ENCODE results near the gene CCT6A. TPM values are rescaled to one million over a fixed set of nuclear protein-coding genes. Genes with fewer than 3 reads are reported as not detected.
A peak's percentile ranks its signal among the peaks of the same experiment; 100 is the strongest.
"Not testable (repeated sequence)": the region's sequence is repeated elsewhere in the genome, so short reads cannot be mapped to it uniquely, and the experiment has no call there.

Gene CCT6A, protein sequence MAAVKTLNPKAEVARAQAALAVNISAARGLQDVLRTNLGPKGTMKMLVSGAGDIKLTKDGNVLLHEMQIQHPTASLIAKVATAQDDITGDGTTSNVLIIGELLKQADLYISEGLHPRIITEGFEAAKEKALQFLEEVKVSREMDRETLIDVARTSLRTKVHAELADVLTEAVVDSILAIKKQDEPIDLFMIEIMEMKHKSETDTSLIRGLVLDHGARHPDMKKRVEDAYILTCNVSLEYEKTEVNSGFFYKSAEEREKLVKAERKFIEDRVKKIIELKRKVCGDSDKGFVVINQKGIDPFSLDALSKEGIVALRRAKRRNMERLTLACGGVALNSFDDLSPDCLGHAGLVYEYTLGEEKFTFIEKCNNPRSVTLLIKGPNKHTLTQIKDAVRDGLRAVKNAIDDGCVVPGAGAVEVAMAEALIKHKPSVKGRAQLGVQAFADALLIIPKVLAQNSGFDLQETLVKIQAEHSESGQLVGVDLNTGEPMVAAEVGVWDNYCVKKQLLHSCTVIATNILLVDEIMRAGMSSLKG
- polyA plus RNA-seq (2013, experiment 1 of 2) = 297 TPM
- 273 TPM for polyA plus RNA-seq (2013, experiment 2 of 2)

GRCh38 chr7:56051339-56052191 is at the start of gene CCT6A, which contains the start of gene PSPH:
Gene CCT6A (plus strand): TSS chr7:56051765. CDS start chr7:56051849, 84 bp downstream.
Gene PSPH (minus strand): TSS chr7:56051444. CDS start chr7:56021212, 30,232 bp downstream.
- H3K27me3 ChIP-seq (ENCODE audit: insufficient read depth, low read length) = no peaks in the 10 kb centered on the region
- peaks cover 9% of the 10 kb centered on the region for H3K4me1 ChIP-seq (ENCODE audit: insufficient read depth, low read length)
- WGBS = under 1% methylated on average over 97 of the region's 97 CpGs
- H3K9me3 ChIP-seq (ENCODE audit: insufficient read depth, low read depth, low read length) = no peaks in the 10 kb centered on the region
- H3K27ac ChIP-seq (ENCODE audit: low read depth, low read length) = peak within 1 kb of the TSS; percentile 99
- H3K4me3 ChIP-seq (ENCODE audit: low read length) = peak within 1 kb of the TSS; percentile 79
- H3K9ac ChIP-seq (ENCODE audit: low read depth, low read length) = peak within 1 kb of the TSS; percentile 100
- peaks cover 45% of the 10 kb centered on the region for H3K36me3 ChIP-seq (ENCODE audit: insufficient read depth, low read length)

DNA sequence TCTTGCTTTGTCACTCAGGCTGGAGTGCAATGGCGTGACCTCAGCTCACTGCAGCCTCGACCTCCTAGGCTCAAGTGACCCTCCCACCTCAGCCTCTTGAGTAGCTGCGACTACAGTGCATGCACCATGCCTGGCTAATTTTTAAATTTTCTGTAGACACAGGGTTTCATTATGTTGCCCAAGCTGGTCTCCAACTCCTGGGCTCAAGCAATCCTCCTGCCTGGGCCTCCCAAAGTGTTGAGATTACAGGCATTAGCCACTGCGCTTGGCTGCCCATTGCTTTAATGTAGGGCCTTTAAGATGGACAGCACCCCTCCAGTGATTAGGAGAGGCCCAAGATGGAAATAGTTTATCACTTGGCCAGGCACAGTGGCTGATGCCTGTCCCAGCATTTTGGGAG is 47.8 kb upstream of the CCT6A start:
- no peak overlapping the region for H3K4me3 ChIP-seq (ENCODE audit: low read length)
- WGBS = 93% methylated on average over 4 of the region's 4 CpGs
- no peaks in the 10 kb centered on the region for H3K4me1 ChIP-seq (ENCODE audit: insufficient read depth, low read length)
- H3K27ac ChIP-seq (ENCODE audit: low read depth, low read length) = no peak overlapping the region
- H3K27me3 ChIP-seq (ENCODE audit: insufficient read depth, low read length) = no peaks in the 10 kb centered on the region
- H3K9ac ChIP-seq (ENCODE audit: low read depth, low read length) = no peak overlapping the region
- H3K36me3 ChIP-seq (ENCODE audit: insufficient read depth, low read length) = peaks cover 13% of the 10 kb centered on the region
- H3K9me3 ChIP-seq (ENCODE audit: insufficient read depth, low read depth, low read length) = no peaks in the 10 kb centered on the region

DNA sequence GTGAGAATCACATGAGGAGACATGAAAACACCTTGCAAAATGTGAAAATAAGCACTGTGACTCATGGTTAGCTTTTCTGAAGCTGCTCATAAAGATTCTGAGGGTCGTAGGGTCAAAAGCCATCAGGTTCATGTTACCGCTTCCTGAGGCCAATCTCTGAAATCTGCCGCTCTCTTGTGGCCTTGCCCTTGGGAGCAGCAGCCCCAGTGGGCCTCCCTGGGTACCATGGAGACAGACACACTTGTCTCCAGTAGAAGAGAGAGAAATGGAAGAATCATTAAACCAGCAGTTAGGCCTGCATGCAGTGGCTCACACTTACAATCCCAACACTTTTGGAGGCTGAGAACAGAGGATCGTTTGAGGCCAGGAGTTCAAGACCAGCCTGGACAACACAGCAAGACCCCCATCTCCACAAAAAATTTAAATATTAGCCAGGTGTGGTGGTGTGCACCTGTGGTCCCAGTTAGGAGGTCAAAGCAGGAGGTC is 44.4 kb upstream of the CCT6A start:
- Histone ChIP-seq H3K9me3 (ENCODE audit: insufficient read depth, low read depth, low read length) (no peaks in the 10 kb centered on the region), H3K27me3 (ENCODE audit: insufficient read depth, low read length) (no peaks in the 10 kb centered on the region), H3K4me3 (ENCODE audit: low read length) (no peak overlapping the region), H3K36me3 (ENCODE audit: insufficient read depth, low read length) (peaks cover 20% of the 10 kb centered on the region), H3K27ac (ENCODE audit: low read depth, low read length) (no peak overlapping the region), H3K4me1 (ENCODE audit: insufficient read depth, low read length) (no peaks in the 10 kb centered on the region), H3K9ac (ENCODE audit: low read depth, low read length) (no peak overlapping the region)
- 93% methylated on average over 4 of the region's 4 CpGs for WGBS

DNA sequence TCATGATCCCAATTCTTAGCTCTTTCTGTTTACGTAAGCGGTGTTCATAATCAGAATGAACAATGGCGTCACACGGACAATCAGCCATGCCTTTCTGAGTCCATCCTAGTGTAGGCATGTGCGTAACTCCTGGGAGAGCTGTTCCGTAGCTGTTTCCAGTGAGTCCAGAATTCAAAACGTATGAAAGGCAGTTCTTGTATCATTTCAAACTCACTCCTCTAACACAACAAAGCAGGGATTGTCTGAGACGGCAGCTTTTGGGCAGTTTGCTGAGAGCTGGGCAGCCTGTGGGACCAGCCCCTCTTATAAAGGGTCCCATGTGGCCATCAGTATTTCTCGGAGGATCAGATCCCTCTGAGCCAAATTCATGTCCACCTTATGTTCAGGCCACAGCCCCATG is 43.7 kb upstream of the CCT6A start:
- Histone ChIP-seq H3K27me3 (ENCODE audit: insufficient read depth, low read length) (no peaks in the 10 kb centered on the region), H3K4me3 (ENCODE audit: low read length) (no peak overlapping the region), H3K9ac (ENCODE audit: low read depth, low read length) (no peak overlapping the region), H3K4me1 (ENCODE audit: insufficient read depth, low read length) (no peaks in the 10 kb centered on the region), H3K9me3 (ENCODE audit: insufficient read depth, low read depth, low read length) (no peaks in the 10 kb centered on the region), H3K27ac (ENCODE audit: low read depth, low read length) (no peak overlapping the region), H3K36me3 (ENCODE audit: insufficient read depth, low read length) (peaks cover 26% of the 10 kb centered on the region)
- WGBS = 93% methylated on average over 9 of the region's 9 CpGs

GRCh38 chr7:56009695-56010094 is 41.9 kb upstream of the CCT6A start:
- no peaks in the 10 kb centered on the region for H3K4me1 ChIP-seq (ENCODE audit: insufficient read depth, low read length)
- no peaks in the 10 kb centered on the region for H3K9me3 ChIP-seq (ENCODE audit: insufficient read depth, low read depth, low read length)
- 95% methylated on average over 7 of the region's 7 CpGs for WGBS
- H3K4me3 ChIP-seq (ENCODE audit: low read length) = no peak overlapping the region
- H3K36me3 ChIP-seq (ENCODE audit: insufficient read depth, low read length) = peaks cover 43% of the 10 kb centered on the region
- H3K27me3 ChIP-seq (ENCODE audit: insufficient read depth, low read length) = no peaks in the 10 kb centered on the region
- no peak overlapping the region for H3K27ac ChIP-seq (ENCODE audit: low read depth, low read length)
- H3K9ac ChIP-seq (ENCODE audit: low read depth, low read length) = 0 out of 2 replicates have a peak overlapping the region, but pooled peaks have one; percentile 40

DNA sequence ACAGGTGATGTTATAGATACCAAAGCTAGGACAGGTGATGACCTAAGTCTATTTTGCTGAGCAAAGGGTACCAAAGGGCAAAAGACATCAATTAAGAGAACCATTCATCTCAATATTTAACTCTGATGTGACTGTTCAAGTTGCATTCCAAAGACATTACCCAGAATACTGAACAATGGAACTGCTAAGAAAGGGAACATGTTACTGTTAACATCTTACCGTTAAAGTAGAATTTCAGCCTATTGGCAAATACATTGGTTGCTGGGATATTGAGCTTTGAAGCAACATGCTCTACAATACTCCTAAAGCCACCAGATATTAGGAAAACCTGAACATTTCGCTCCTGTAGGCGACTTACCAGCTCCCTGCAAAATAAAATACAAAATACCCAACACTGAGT is 34.5 kb upstream of the CCT6A start:
- not testable (repeated sequence) for H3K27me3 ChIP-seq (ENCODE audit: insufficient read depth, low read length); H3K27ac ChIP-seq (ENCODE audit: low read depth, low read length); H3K4me3 ChIP-seq (ENCODE audit: low read length); H3K4me1 ChIP-seq (ENCODE audit: insufficient read depth, low read length); H3K9ac ChIP-seq (ENCODE audit: low read depth, low read length); H3K9me3 ChIP-seq (ENCODE audit: insufficient read depth, low read depth, low read length)
- 100% methylated on average over 1 of the region's 3 CpGs for WGBS
- H3K36me3 ChIP-seq (ENCODE audit: insufficient read depth, low read length) = peaks cover 80% of the 10 kb centered on the region

- Histone ChIP-seq H3K4me3 (ENCODE audit: low read length) (no peak overlapping the region), H3K27ac (ENCODE audit: low read depth, low read length) (no peak overlapping the region), H3K27me3 (ENCODE audit: insufficient read depth, low read length) (no peaks in the 10 kb centered on the region), H3K9ac (ENCODE audit: low read depth, low read length) (no peak overlapping the region), H3K4me1 (ENCODE audit: insufficient read depth, low read length) (no peaks in the 10 kb centered on the region), H3K9me3 (ENCODE audit: insufficient read depth, low read depth, low read length) (no peaks in the 10 kb centered on the region), H3K36me3 (ENCODE audit: insufficient read depth, low read length) (peaks cover 65% of the 10 kb centered on the region)
- 95% methylated on average over 9 of the region's 9 CpGs for WGBS
These were observed 32.1 kb upstream of the CCT6A start for GRCh38 chr7:56019501-56019900.

DNA sequence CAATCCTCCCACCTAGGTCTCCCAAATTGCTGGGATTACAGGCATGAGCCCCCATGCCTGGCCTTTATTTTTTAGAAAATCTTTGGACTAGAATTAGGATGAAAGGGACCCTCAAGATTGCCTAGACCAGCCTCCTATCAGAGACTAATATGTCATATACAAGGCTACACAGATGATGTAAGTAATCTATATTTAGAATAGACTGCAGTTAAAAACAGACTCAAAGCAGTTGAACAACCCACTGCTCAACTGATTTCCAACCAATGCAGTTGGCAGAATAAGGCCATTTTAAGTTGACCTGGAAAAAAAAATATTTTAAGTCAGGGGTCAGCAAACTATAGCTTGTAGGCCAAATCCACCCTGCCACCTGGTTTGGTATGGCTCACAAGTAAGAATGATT is 28.1 kb upstream of the CCT6A start:
- no peak overlapping the region for H3K4me3 ChIP-seq (ENCODE audit: low read length)
- no peak overlapping the region for H3K9ac ChIP-seq (ENCODE audit: low read depth, low read length)
- no peaks in the 10 kb centered on the region for H3K27me3 ChIP-seq (ENCODE audit: insufficient read depth, low read length)
- peaks cover 64% of the 10 kb centered on the region for H3K36me3 ChIP-seq (ENCODE audit: insufficient read depth, low read length)
- H3K4me1 ChIP-seq (ENCODE audit: insufficient read depth, low read length) = no peaks in the 10 kb centered on the region
- no peaks in the 10 kb centered on the region for H3K9me3 ChIP-seq (ENCODE audit: insufficient read depth, low read depth, low read length)
- H3K27ac ChIP-seq (ENCODE audit: low read depth, low read length) = no peak overlapping the region

GRCh38 chr7:56026538-56026937 is 25.0 kb upstream of the CCT6A start:
- Histone ChIP-seq H3K9me3 (ENCODE audit: insufficient read depth, low read depth, low read length) (no peaks in the 10 kb centered on the region), H3K36me3 (ENCODE audit: insufficient read depth, low read length) (peaks cover 61% of the 10 kb centered on the region), H3K9ac (ENCODE audit: low read depth, low read length) (no peak overlapping the region), H3K4me1 (ENCODE audit: insufficient read depth, low read length) (no peaks in the 10 kb centered on the region), H3K27ac (ENCODE audit: low read depth, low read length) (no peak overlapping the region), H3K4me3 (ENCODE audit: low read length) (no peak overlapping the region), H3K27me3 (ENCODE audit: insufficient read depth, low read length) (no peaks in the 10 kb centered on the region)
- WGBS = 97% methylated on average over 2 of the region's 2 CpGs

DNA sequence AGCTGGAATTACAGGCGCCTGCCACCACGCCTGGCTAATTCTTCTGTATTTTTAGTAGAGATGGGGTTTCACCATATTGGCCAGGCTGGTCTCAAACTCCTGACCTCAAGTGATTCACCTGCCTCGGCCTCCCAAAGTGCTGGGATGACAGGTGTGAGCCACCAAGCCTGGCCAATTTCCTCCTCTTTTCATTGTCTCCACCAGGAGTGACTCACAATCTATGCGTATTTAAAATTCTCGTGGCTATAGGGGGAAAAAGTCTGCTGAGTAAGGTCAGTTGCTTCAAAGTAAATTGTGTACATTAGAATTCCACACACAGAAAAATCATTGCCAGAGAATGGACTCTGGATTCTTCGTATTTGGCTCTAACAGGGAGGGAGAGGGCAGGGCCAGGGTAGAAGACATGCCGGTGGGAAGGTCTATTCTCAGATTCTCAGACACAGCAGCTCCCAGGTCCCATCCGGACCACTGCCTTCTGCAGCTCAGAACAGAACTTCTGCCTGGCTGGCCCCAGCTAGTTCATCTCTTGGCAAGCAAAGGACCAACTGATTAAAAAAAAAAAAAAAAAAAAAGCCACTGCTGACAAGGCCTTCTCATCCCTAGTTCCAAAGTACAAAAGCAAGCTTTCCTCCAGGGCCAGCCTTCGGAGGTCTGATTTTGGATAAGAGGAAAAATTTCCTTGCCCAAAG is 22.5 kb upstream of the CCT6A start:
- Histone ChIP-seq H3K27me3 (ENCODE audit: insufficient read depth, low read length) (no peaks in the 10 kb centered on the region), H3K36me3 (ENCODE audit: insufficient read depth, low read length) (peaks cover 62% of the 10 kb centered on the region), H3K4me3 (ENCODE audit: low read length) (no peak overlapping the region), H3K27ac (ENCODE audit: low read depth, low read length) (no peak overlapping the region), H3K4me1 (ENCODE audit: insufficient read depth, low read length) (no peaks in the 10 kb centered on the region), H3K9me3 (ENCODE audit: insufficient read depth, low read depth, low read length) (no peaks in the 10 kb centered on the region), H3K9ac (ENCODE audit: low read depth, low read length) (no peak overlapping the region)
- 96% methylated on average over 7 of the region's 9 CpGs for whole genome bisulfite sequencing
